MCF 10A (cell line): Measurements from ENCODE around the gene PARP8. TPM values are rescaled to one million over a fixed set of nuclear protein-coding genes. Genes with fewer than 3 reads are reported as not detected.

ENCODE experiments used
- BruUV-seq: library from RNA; stranded (reverse); fragments of 400-500 nt; replicated peaks from 2 replicates; lab custom pipeline; 2021; lab: Mats Ljungman, UMichigan
- CTCF ChIA-PET: fragments of 300-600 bp; sonication (Branson Sonifier 250); formaldehyde crosslinking; extraction: SDS; loops from one replicate; lab custom pipeline; 2021; ENCODE audit warnings: antibody characterized with exemption, inconsistent platforms; lab: Yijun Ruan, JAX
- POLR2A ChIA-PET: fragments of 300-600, 350-650 bp; sonication (Branson Sonifier 250); formaldehyde crosslinking; extraction: SDS; loops from one replicate; lab custom pipeline; 2020; ENCODE audit warnings: antibody characterized with exemption, inconsistent platforms; lab: Yijun Ruan, JAX
- DNase-seq: peaks from one replicate; pipeline ENCODE4 v3.0.0-alpha.2; 2018; ENCODE audit not compliant: unreplicated experiment
- H3K27ac Mint-ChIP-seq: one replicate; pipeline ENCODE4 v1.8.0; 2022; ENCODE audit warnings: mild to moderate bottlenecking, low read depth, mixed read lengths; ENCODE audit not compliant: unreplicated experiment
- H3K27me3 Mint-ChIP-seq: one replicate; pipeline ENCODE4 v1.8.0; 2022; ENCODE audit warnings: mixed read lengths; ENCODE audit not compliant: insufficient read depth, unreplicated experiment
- H3K36me3 Mint-ChIP-seq: one replicate; pipeline ENCODE4 v1.8.0; 2022; ENCODE audit warnings: mild to moderate bottlenecking, moderate library complexity, mixed read lengths; ENCODE audit not compliant: insufficient read depth, unreplicated experiment
- H3K4me1 Mint-ChIP-seq: one replicate; pipeline ENCODE4 v1.8.0; 2022; ENCODE audit warnings: mixed read lengths; ENCODE audit not compliant: insufficient read depth, unreplicated experiment
- H3K4me3 Mint-ChIP-seq: one replicate; pipeline ENCODE4 v1.8.0; 2022; ENCODE audit warnings: mild to moderate bottlenecking, moderate library complexity, mixed read lengths; ENCODE audit not compliant: unreplicated experiment
- H3K9me3 Mint-ChIP-seq: one replicate; pipeline ENCODE4 v1.8.0; 2022; ENCODE audit warnings: mixed read lengths; ENCODE audit not compliant: unreplicated experiment
- CTCF ChIP-seq: fragments of 200-600 bp; IDR thresholded peaks from one replicate; pipeline ENCODE4 v1.8.0; 2022; ENCODE audit warnings: antibody characterized with exemption, mild to moderate bottlenecking; ENCODE audit not compliant: unreplicated experiment
- intact Hi-C: fragments of 100-400 bp; cut with micrococcal nuclease; formaldehyde crosslinking; loops from 2 replicates; pipeline ENCODE4 v1.14.1; 2022
- total RNA-seq: library from RNA; stranded (reverse); gene quantifications from 2 replicates; pipeline ENCODE4 v1.2.3, GENCODE V29; 2022

Gene PARP8
- total RNA-seq, 1 experiment from 2014 or later = 31.2 TPM

- H3K4me3 Mint-ChIP-seq = no peak overlapping the region
- TF ChIP-seq CTCF = no peak
- no peaks in the 10 kb centered on the region for H3K27me3 Mint-ChIP-seq
- no TSS peak for BruUV-seq
- ChIA-PET CTCF (no interaction called here), POLR2A (no interaction called here)
- intact Hi-C loops = no loop called here
- no peaks in the 10 kb centered on the region for H3K9me3 Mint-ChIP-seq
- H3K36me3 Mint-ChIP-seq = peaks cover 15% of the 10 kb centered on the region
- no peak for DNase-seq
- H3K27ac Mint-ChIP-seq = no peak overlapping the region
- no peaks in the 10 kb centered on the region for H3K4me1 Mint-ChIP-seq
Observed at GRCh38 chr5:50813691-50814090, 147.3 kb downstream of the PARP8 start.

GRCh38 chr5:50814556-50814955 lies 148.1 kb downstream of the PARP8 start:
- Mint-ChIP-seq H3K9me3 (no peaks in the 10 kb centered on the region), H3K4me3 (no peak overlapping the region), H3K27ac (no peak overlapping the region), H3K27me3 (no peaks in the 10 kb centered on the region), H3K36me3 (peaks cover 15% of the 10 kb centered on the region), H3K4me1 (no peaks in the 10 kb centered on the region)
- no TSS peak for BruUV-seq
- no peak for DNase-seq
- no peak for TF ChIP-seq CTCF
- CTCF ChIA-PET = no interaction called here
- POLR2A ChIA-PET = no interaction called here
- intact Hi-C loops = no loop called here

GRCh38 chr5:50822046-50822445 lies 155.6 kb downstream of the PARP8 start:
- no peak overlapping the region for H3K4me3 Mint-ChIP-seq
- H3K36me3 Mint-ChIP-seq = peaks cover 5% of the 10 kb centered on the region
- H3K9me3 Mint-ChIP-seq = no peaks in the 10 kb centered on the region
- H3K27ac Mint-ChIP-seq = no peak overlapping the region
- H3K4me1 Mint-ChIP-seq = no peaks in the 10 kb centered on the region
- TF ChIP-seq CTCF = no peak
- ChIA-PET CTCF (no interaction called here), POLR2A (no interaction called here)
- BruUV-seq = no TSS peak
- no peak for DNase-seq
- H3K27me3 Mint-ChIP-seq = no peaks in the 10 kb centered on the region
- intact Hi-C loops = no loop called here

- peaks cover 5% of the 10 kb centered on the region for H3K36me3 Mint-ChIP-seq
- no peaks in the 10 kb centered on the region for H3K4me1 Mint-ChIP-seq
- TF ChIP-seq CTCF = no peak
- H3K4me3 Mint-ChIP-seq = no peak overlapping the region
- BruUV-seq = no TSS peak
- ChIA-PET CTCF (no interaction called here), POLR2A (no interaction called here)
- no peaks in the 10 kb centered on the region for H3K9me3 Mint-ChIP-seq
- H3K27me3 Mint-ChIP-seq = no peaks in the 10 kb centered on the region
- no peak for DNase-seq
- H3K27ac Mint-ChIP-seq = no peak overlapping the region
- intact Hi-C loops = no loop called here
Observed at GRCh38 chr5:50822761-50823160, 156.3 kb downstream of the PARP8 start.
